Transverse colon (tissue), 4 donors: ENCODE results near the gene KIAA1328. TPM values are rescaled to one million over a fixed set of nuclear protein-coding genes. Genes with fewer than 3 reads are reported as not detected.

Source experiments
- DNase-seq: peaks from one replicate; pipeline ENCODE4 v3.0.0-alpha.2; 2019
- H3K27ac ChIP-seq, 4 donors: fragments of 200-600 bp; sonication (generic); 2 replicates each; pipeline ENCODE4 v1.5.1; 2016 to 2018; ENCODE audit warnings: inconsistent platforms in 4 of 4
- H3K27me3 ChIP-seq: fragments of 200-600 bp; sonication (generic); 2 replicates; pipeline ENCODE4 v1.5.1; 2017; ENCODE audit warnings: inconsistent platforms
- H3K36me3 ChIP-seq, 4 donors: fragments of 200-600 bp; sonication (generic); 2 replicates each; pipeline ENCODE4 v1.5.1; 2017 to 2019; ENCODE audit warnings: inconsistent platforms in 4 of 4
- H3K4me1 ChIP-seq, 4 donors: fragments of 200-600 bp; sonication (generic); 2 replicates each; pipeline ENCODE4 v1.5.1; 2017 to 2020; ENCODE audit warnings: inconsistent platforms in 4 of 4
- H3K4me3 ChIP-seq, 4 donors: fragments of 200-600 bp; sonication (generic); 1 replicate in 1 of 4; 2 replicates in 3 of 4; pipeline versions ENCODE4 v1.5.1 to v1.6.1; 2017 to 2019; ENCODE audit warnings: inconsistent platforms in 4 of 4
- H3K9me3 ChIP-seq, 2 donors: fragments of 200-600 bp; sonication (generic); 2 replicates each; pipeline ENCODE4 v1.5.1; 2017 to 2019; ENCODE audit warnings: inconsistent platforms in 2 of 2
- CTCF ChIP-seq, 5 experiments: fragments of 200-600 bp in 3 of 5; fragments of 450-650 bp in 2 of 5; sonication (generic) in 3 of 5; IDR thresholded peaks; 1 replicate in 2 of 5; 2 replicates in 3 of 5; pipeline ENCODE4 v1.5.1; 2016 to 2017; ENCODE audit warnings: antibody characterized with exemption in 5 of 5, inconsistent platforms in 3 of 5, mild to moderate bottlenecking in 2 of 5, moderate library complexity in 1 of 5
- EP300 ChIP-seq: sonication (generic); formaldehyde crosslinking; IDR thresholded peaks from one replicate; pipeline ENCODE4 v1.6.1; 2017; ENCODE audit warnings: antibody characterized with exemption, low read depth
- POLR2A ChIP-seq: fragments of 450-650 bp; IDR thresholded peaks from one replicate; pipeline ENCODE4 v1.6.1; 2016; ENCODE audit warnings: antibody characterized with exemption, mild to moderate bottlenecking, moderate library complexity
- POLR2AphosphoS5 ChIP-seq, 3 donors: sonication (generic); formaldehyde crosslinking; IDR thresholded peaks; one replicate each; pipeline ENCODE4 v1.6.1; 2016; ENCODE audit warnings: antibody characterized with exemption in 3 of 3
- WGBS, 2 donors: methylation state at CpG; one replicate each; pipeline ENCODE4 v1.1.5; 2018; ENCODE audit warnings: low coverage in 1 of 2; 5-methylcytosine and 5-hydroxymethylcytosine counted together
- in situ Hi-C, 4 donors: fragments of 200-750 bp; cut with MboI; loops; one replicate each; pipeline versions ENCODE4 v1.15.0 to v1.15.1; 2017; ENCODE audit warnings: low sequenced_read_pairs in 3 of 4, low pct_ligation_motif_present in 1 of 4, low pct_unique_long_range_greater_than_20kb in 1 of 4
- intact Hi-C: fragments of 100-400 bp; cut with DNase I; formaldehyde crosslinking; loops from one replicate; pipeline ENCODE4 v1.15.1; 2023; ENCODE audit warnings: low total_unique reads
- total RNA-seq, 4 donors: library from RNA; depleted of rRNA; stranded (reverse); fragments of >200 nt; gene quantifications; one replicate each; pipeline ENCODE4 v1.1.0, GENCODE V29; 2016

Gene KIAA1328
- total RNA-seq, 4 donors from 2014 or later: 3.6 to 14.3 (median 11.3) TPM

GRCh38 chr18:36917907-36918306 is 89.0 kb downstream of the KIAA1328 start:
- in situ Hi-C loops (no loop called here), intact Hi-C loops (no loop called here)
- Histone ChIP-seq H3K27ac (no peak overlapping the region), H3K36me3 (no peaks in the 10 kb centered on the region), H3K4me3 (no peak overlapping the region), H3K4me1 (no peaks in the 10 kb centered on the region), H3K27me3 (no peaks in the 10 kb centered on the region), H3K9me3 (no peaks in the 10 kb centered on the region)
- TF ChIP-seq POLR2A: no peak
- no peak for TF ChIP-seq CTCF (IDR thresholded peaks at IDR 0.05)
- TF ChIP-seq POLR2AphosphoS5 (IDR thresholded peaks at IDR 0.05): no peak
- no peak for TF ChIP-seq EP300
- WGBS, 2 donors: 69 to 73% methylated on average over 3 of the region's 3 CpGs
- no peak for DNase-seq

GRCh38 chr18:36929601-36930000 is 100.7 kb downstream of the KIAA1328 start:
- no peak for TF ChIP-seq EP300
- no peak for TF ChIP-seq POLR2A
- TF ChIP-seq CTCF (IDR thresholded peaks at IDR 0.05): no peak
- no peak for TF ChIP-seq POLR2AphosphoS5 (IDR thresholded peaks at IDR 0.05)
- H3K4me3 ChIP-seq: no peak overlapping the region
- DNase-seq: no peak
- H3K9me3 ChIP-seq: no peaks in the 10 kb centered on the region
- intact Hi-C loops: no loop called here
- 83 to 91% methylated on average over 1 to 2 of the region's 2 CpGs for WGBS, 2 donors
- H3K36me3 ChIP-seq: no peaks in the 10 kb centered on the region
- in situ Hi-C loops: loop anchor here in 1 of 4 donors (25.0 kb wide), 1 partner anchor 608 kb away; no protein-coding TSS in a partner anchor
- H3K27me3 ChIP-seq: no peaks in the 10 kb centered on the region
- H3K27ac ChIP-seq: no peak overlapping the region
- no peaks in the 10 kb centered on the region for H3K4me1 ChIP-seq

- no peaks in the 10 kb centered on the region for H3K27me3 ChIP-seq
- no peak for TF ChIP-seq POLR2A
- TF ChIP-seq EP300: no peak
- no peak for TF ChIP-seq POLR2AphosphoS5 (IDR thresholded peaks at IDR 0.05)
- no peak for TF ChIP-seq CTCF (IDR thresholded peaks at IDR 0.05)
- no peak overlapping the region for H3K27ac ChIP-seq
- in situ Hi-C loops: loop anchor here in 1 of 4 donors (25.0 kb wide), 1 partner anchor 606 kb away; no protein-coding TSS in a partner anchor
- no peaks in the 10 kb centered on the region for H3K36me3 ChIP-seq
- no peaks in the 10 kb centered on the region for H3K4me1 ChIP-seq
- DNase-seq: no peak
- 73 to 92% methylated on average over 2 to 4 of the region's 4 CpGs for WGBS, 2 donors
- no peak overlapping the region for H3K4me3 ChIP-seq
- intact Hi-C loops: no loop called here
- no peaks in the 10 kb centered on the region for H3K9me3 ChIP-seq
Observed at GRCh38 chr18:36931106-36931505, 102.2 kb downstream of the KIAA1328 start.

- no peak for DNase-seq
- H3K27ac ChIP-seq: no peak overlapping the region
- intact Hi-C loops (no loop called here), in situ Hi-C loops (loop anchor here in 1 of 4 donors (25.0 kb wide), 1 partner anchor 604 kb away; no protein-coding TSS in a partner anchor)
- peaks cover 0 to 7% (median 0%) of the 10 kb centered on the region in 4 donors for H3K36me3 ChIP-seq
- no peaks in the 10 kb centered on the region for H3K27me3 ChIP-seq
- TF ChIP-seq POLR2A (no peak), EP300 (no peak), CTCF (IDR thresholded peaks at IDR 0.05) (no peak), POLR2AphosphoS5 (IDR thresholded peaks at IDR 0.05) (no peak)
- no peak overlapping the region for H3K4me3 ChIP-seq
- H3K9me3 ChIP-seq: peaks cover 0 to 7% of the 10 kb centered on the region in 2 donors
- 100% methylated on average over 2 of the region's 2 CpGs; no CpG with 5 or more reads in 1 of the 2 donors for WGBS, 2 donors
- H3K4me1 ChIP-seq: no peaks in the 10 kb centered on the region
Observed at GRCh38 chr18:36933552-36933951, 104.6 kb downstream of the KIAA1328 start.
